ENCODE results near the gene GULP1. TPM values are rescaled to one million over a fixed set of nuclear protein-coding genes. Genes with fewer than 3 reads are reported as not detected.

Gene GULP1
- total RNA-seq, 1 experiment from 2014 or later = 75.1 TPM

GRCh38 chr2:188444106-188444835, 152.6 kb downstream of the GULP1 start:
- TF ChIP-seq E2F1 (CRISPR knock-in tag; IDR thresholded peaks at IDR 0.05) = no peak
- no peak for TF ChIP-seq NR2C2 (CRISPR knock-in tag; IDR thresholded peaks at IDR 0.05)
- no peak for TF ChIP-seq KAT7 (CRISPR knock-in tag; IDR thresholded peaks at IDR 0.05; ENCODE audit: borderline replicate concordance)
- TF ChIP-seq ZNF121 (CRISPR knock-in tag; IDR thresholded peaks at IDR 0.05) = no peak
- TF ChIP-seq NR3C1 (CRISPR knock-in tag; conservative IDR thresholded peaks at IDR 0.05; ENCODE audit: low read depth) = no peak
- TF ChIP-seq TEAD1 (CRISPR knock-in tag; IDR thresholded peaks at IDR 0.05) = no peak
- TF ChIP-seq ZNF232 (CRISPR knock-in tag; IDR thresholded peaks at IDR 0.05) = no peak
- TF ChIP-seq, protein P1, sequence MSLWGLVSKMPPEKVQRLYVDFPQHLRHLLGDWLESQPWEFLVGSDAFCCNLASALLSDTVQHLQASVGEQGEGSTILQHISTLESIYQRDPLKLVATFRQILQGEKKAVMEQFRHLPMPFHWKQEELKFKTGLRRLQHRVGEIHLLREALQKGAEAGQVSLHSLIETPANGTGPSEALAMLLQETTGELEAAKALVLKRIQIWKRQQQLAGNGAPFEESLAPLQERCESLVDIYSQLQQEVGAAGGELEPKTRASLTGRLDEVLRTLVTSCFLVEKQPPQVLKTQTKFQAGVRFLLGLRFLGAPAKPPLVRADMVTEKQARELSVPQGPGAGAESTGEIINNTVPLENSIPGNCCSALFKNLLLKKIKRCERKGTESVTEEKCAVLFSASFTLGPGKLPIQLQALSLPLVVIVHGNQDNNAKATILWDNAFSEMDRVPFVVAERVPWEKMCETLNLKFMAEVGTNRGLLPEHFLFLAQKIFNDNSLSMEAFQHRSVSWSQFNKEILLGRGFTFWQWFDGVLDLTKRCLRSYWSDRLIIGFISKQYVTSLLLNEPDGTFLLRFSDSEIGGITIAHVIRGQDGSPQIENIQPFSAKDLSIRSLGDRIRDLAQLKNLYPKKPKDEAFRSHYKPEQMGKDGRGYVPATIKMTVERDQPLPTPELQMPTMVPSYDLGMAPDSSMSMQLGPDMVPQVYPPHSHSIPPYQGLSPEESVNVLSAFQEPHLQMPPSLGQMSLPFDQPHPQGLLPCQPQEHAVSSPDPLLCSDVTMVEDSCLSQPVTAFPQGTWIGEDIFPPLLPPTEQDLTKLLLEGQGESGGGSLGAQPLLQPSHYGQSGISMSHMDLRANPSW (CRISPR knock-in tag; conservative IDR thresholded peaks at IDR 0.05; ENCODE audit: low read depth) = no peak
- no peak for TF ChIP-seq JAZF1 (CRISPR knock-in tag; IDR thresholded peaks at IDR 0.05)
- no peak for TF ChIP-seq RORB (CRISPR knock-in tag; IDR thresholded peaks at IDR 0.05)
- no peak for TF ChIP-seq USF1 (CRISPR knock-in tag; IDR thresholded peaks at IDR 0.05)
- CTCF ChIA-PET = no interaction called here
- no peak for ATAC-seq

DNA sequence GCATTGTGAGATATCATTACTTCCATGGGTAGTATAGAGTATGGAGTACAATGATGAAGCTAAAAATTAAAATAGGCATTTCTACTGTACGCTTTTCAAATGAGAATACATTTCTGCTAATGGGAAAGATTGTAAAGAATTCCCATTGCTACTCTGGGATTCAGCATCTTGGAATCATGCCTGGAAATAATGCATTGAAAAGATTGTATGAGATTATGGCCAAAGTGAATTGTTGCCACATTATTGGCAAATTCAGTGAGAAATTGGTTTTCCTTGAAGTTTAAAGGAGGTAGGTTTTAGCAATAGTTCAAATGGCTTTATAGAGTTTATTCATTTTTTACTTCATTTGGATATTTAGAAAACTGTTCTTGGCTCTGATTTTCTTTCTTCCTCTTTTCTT, 157.9 kb downstream of the GULP1 start:
- H3K4me1 Mint-ChIP-seq = peaks cover 29% of the 10 kb centered on the region
- ATAC-seq (no peak), DNase-seq (ENCODE audit: low spot score) (no peak)
- no peak overlapping the region for H3K4me3 Mint-ChIP-seq
- TF ChIP-seq EMX1 (CRISPR knock-in tag; IDR thresholded peaks at IDR 0.05) = no peak
- TF ChIP-seq E2F4 (CRISPR knock-in tag; IDR thresholded peaks at IDR 0.05; ENCODE audit: borderline replicate concordance, low read depth) = no peak
- TF ChIP-seq GRHL2 (CRISPR knock-in tag; IDR thresholded peaks at IDR 0.05; ENCODE audit: insufficient replicate concordance, severe bottlenecking) = no peak
- TF ChIP-seq MXD4 (CRISPR knock-in tag; IDR thresholded peaks at IDR 0.05; ENCODE audit: borderline replicate concordance) = no peak
- TF ChIP-seq CDX4 (CRISPR knock-in tag; IDR thresholded peaks at IDR 0.05; ENCODE audit: borderline replicate concordance) = no peak
- TF ChIP-seq NFE2L1 (CRISPR knock-in tag; IDR thresholded peaks at IDR 0.05) = no peak
- TF ChIP-seq IRF2 (CRISPR knock-in tag; IDR thresholded peaks at IDR 0.05; ENCODE audit: borderline replicate concordance, low read depth) = no peak
- TF ChIP-seq ZNF671 (CRISPR knock-in tag; IDR thresholded peaks at IDR 0.05) = no peak
- no peak for TF ChIP-seq KAT7 (CRISPR knock-in tag; IDR thresholded peaks at IDR 0.05; ENCODE audit: borderline replicate concordance)
- TF ChIP-seq SOX15 (CRISPR knock-in tag; IDR thresholded peaks at IDR 0.05) = no peak
- TF ChIP-seq JAZF1 (CRISPR knock-in tag; IDR thresholded peaks at IDR 0.05) = no peak
- TF ChIP-seq, protein P2, sequence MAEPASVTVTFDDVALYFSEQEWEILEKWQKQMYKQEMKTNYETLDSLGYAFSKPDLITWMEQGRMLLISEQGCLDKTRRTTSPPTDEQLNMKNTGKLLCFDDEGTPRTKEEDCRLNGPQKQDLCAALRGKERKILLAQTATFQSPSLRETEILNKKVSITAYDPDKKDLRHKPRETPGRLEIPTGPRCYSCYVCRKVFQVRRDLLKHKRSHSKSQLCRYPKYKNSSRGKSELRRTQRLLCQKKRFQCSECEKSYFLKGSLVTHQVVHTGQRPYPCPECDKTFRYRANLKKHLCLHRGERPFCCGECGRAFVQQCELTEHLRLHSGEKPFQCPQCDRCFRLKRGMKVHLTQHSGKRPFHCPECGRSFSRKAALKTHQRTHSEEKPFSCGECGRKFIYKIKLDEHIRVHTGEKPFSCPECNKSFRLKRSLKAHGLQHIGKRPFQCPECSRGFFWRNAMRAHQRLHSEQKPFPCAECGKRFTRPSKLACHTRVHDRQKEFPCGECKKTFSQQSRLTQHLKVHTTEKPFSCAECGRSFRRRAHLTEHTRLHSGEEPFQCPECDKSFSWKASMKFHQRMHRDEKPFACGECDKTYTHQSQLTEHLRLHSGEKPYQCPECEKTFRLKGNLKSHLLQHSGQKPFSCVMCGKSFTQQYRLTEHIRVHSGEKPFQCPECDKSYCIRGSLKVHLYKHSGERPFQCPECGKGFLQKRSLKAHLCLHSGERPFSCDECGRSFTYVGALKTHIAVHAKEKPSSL (CRISPR knock-in tag; conservative IDR thresholded peaks at IDR 0.05) = no peak
- CTCF ChIA-PET = no interaction called here
- H3K9me3 Mint-ChIP-seq = peaks cover 28% of the 10 kb centered on the region
- no peak overlapping the region for H3K27ac Mint-ChIP-seq
- H3K27me3 Mint-ChIP-seq (ENCODE audit: low read depth) = peaks cover 2% of the 10 kb centered on the region; the same call in 1 of the 2 replicates
- H3K36me3 Mint-ChIP-seq = peaks cover 32% of the 10 kb centered on the region
- POLR2A ChIA-PET = no interaction called here

More at GRCh38 chr2:188444106-188444835, 152.6 kb downstream of the GULP1 start:
- Mint-ChIP-seq H3K36me3 (peaks cover 9% of the 10 kb centered on the region; the same call in 1 of the 2 replicates), H3K4me1 (peaks cover 47% of the 10 kb centered on the region), H3K4me3 (no peak overlapping the region), H3K27me3 (ENCODE audit: low read depth) (no peaks in the 10 kb centered on the region), H3K27ac (no peak overlapping the region), H3K9me3 (peaks cover 10% of the 10 kb centered on the region; the same call in 1 of the 2 replicates)
- no peak for DNase-seq (ENCODE audit: low spot score)
- POLR2A ChIA-PET = no interaction called here

Data from WTC11 (cell line).